DND-41 (cell line): ENCODE data around the gene RAG1.

ENCODE experiments used
- ATAC-seq: fragments of 200-7000 bp; cut with Tn5 transposase; 3 replicates; pipeline ENCODE4 v1.9.1; 2021; ENCODE audit warnings: low read depth; ENCODE audit not compliant: insufficient read depth
- DNase-seq: peaks from one replicate; pipeline ENCODE4 v3.0.0-alpha.2; 2020
- H2AFZ ChIP-seq: 2 replicates; pipeline ENCODE4 v1.6.0; 2012; ENCODE audit warnings: low read depth, low read length
- H3K27ac ChIP-seq: 2 replicates; pipeline ENCODE4 v1.5.1; 2012; ENCODE audit warnings: low read length, inconsistent platforms
- H3K27me3 ChIP-seq: fragments of 200-600 bp; sonication (generic); 2 replicates; pipeline ENCODE4 v1.6.0; 2012; ENCODE audit warnings: low read length, mild to moderate bottlenecking, inconsistent platforms; ENCODE audit not compliant: insufficient read depth, poor library complexity
- H3K36me3 ChIP-seq: 2 replicates; pipeline ENCODE4 v1.5.1; 2012; ENCODE audit warnings: low read length, inconsistent platforms; ENCODE audit not compliant: insufficient read depth
- H3K4me1 ChIP-seq: 2 replicates; pipeline ENCODE4 v1.5.1; 2012; ENCODE audit warnings: mild to moderate bottlenecking, low read length; ENCODE audit not compliant: insufficient read depth
- H3K4me2 ChIP-seq: 2 replicates; pipeline ENCODE4 v1.6.0; 2012; ENCODE audit warnings: mild to moderate bottlenecking, moderate library complexity, low read length, inconsistent platforms; ENCODE audit not compliant: insufficient read depth
- H3K4me3 ChIP-seq, 2 experiments: fragments of 200-600 bp in 1 of 2; shearing (Covaris generic) in 1 of 2; 2 replicates each; pipeline ENCODE4 v1.5.1; 2012 to 2016; ENCODE audit warnings: inconsistent platforms in 2 of 2, low read length in 2 of 2, mild to moderate bottlenecking in 2 of 2, low read depth in 1 of 2, moderate library complexity in 1 of 2
- H3K79me2 ChIP-seq: 2 replicates; pipeline ENCODE4 v1.6.0; 2012; ENCODE audit warnings: low read length, inconsistent platforms; ENCODE audit not compliant: insufficient read depth
- H3K9ac ChIP-seq: 2 replicates; pipeline ENCODE4 v1.6.0; 2012; ENCODE audit warnings: low read depth, mild to moderate bottlenecking, inconsistent platforms, low read length, moderate library complexity
- H3K9me3 ChIP-seq: 2 replicates; pipeline ENCODE4 v1.5.1; 2012; ENCODE audit warnings: low read length, moderate library complexity, mild to moderate bottlenecking, inconsistent platforms; ENCODE audit not compliant: insufficient read depth, severe bottlenecking
- H4K20me1 ChIP-seq: 2 replicates; pipeline ENCODE4 v1.6.0; 2012; ENCODE audit warnings: low read length; ENCODE audit not compliant: insufficient read depth
- CTCF ChIP-seq: IDR thresholded peaks from 2 replicates; pipeline ENCODE4 v1.5.1; 2012; ENCODE audit warnings: borderline replicate concordance, low read length, moderate library complexity, mild to moderate bottlenecking; ENCODE audit not compliant: poor library complexity, severe bottlenecking; ENCODE audit errors: extremely low read depth
- EZH2 ChIP-seq: IDR thresholded peaks from 3 replicates; pipeline ENCODE4 v1.6.1; 2012; ENCODE audit warnings: borderline replicate concordance, low read depth, mild to moderate bottlenecking, moderate library complexity, low read length, inconsistent platforms; ENCODE audit not compliant: severe bottlenecking

Gene RAG1

DNA sequence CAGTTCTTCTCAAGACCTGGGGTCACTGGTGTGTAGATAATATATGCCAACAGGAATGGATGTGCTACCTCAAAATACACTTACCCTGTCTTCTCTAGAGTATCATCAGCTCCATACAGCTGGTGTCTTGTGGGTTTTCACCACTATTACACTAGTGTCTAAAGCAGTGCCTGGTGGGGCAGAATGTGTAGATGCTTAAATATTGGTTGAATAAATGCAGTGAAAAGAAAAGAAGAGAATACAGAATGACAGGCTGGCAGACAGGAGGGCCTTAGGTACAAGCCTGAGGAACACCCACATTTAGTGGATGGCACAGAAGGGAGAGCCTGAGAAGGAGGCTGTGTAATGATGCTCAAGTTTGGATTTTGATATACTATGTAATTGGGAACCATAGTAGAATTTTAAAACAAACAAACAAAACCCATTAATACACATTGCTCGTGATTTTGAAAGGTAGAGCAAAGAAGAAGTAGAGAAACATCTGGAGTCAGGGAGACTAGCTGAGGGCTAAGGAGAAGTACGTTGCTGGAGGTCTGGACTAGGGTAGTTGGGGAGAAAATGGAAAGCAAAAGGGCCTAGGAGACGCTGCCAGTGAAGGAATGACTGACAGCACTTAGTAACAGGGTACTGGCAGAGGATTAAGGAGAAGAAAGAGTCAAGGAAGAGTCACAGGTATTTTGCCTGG, 50.7 kb downstream of the RAG1 start:
- peaks cover 80% of the 10 kb centered on the region for H3K4me1 ChIP-seq
- no peaks in the 10 kb centered on the region for H3K9me3 ChIP-seq
- ATAC-seq: peak; percentile 74
- DNase-seq: peak; percentile 60
- no peaks in the 10 kb centered on the region for H3K27me3 ChIP-seq
- peak overlapping the region; percentile 62 for H3K4me2 ChIP-seq
- H3K36me3 ChIP-seq: no peaks in the 10 kb centered on the region
- H4K20me1 ChIP-seq: no peaks in the 10 kb centered on the region
- no peak overlapping the region; the same call in 1 of the 2 replicates for H2AFZ ChIP-seq
- peaks cover 69% of the 10 kb centered on the region for H3K79me2 ChIP-seq
- peak overlapping the region in 1 of 2 experiments; percentile 43; a peak in 2 of 4 replicates for H3K4me3 ChIP-seq
- TF ChIP-seq EZH2: no peak
- TF ChIP-seq CTCF: no peak
- H3K9ac ChIP-seq: peak overlapping the region; percentile 59
- H3K27ac ChIP-seq: peak overlapping the region; percentile 96

DNA sequence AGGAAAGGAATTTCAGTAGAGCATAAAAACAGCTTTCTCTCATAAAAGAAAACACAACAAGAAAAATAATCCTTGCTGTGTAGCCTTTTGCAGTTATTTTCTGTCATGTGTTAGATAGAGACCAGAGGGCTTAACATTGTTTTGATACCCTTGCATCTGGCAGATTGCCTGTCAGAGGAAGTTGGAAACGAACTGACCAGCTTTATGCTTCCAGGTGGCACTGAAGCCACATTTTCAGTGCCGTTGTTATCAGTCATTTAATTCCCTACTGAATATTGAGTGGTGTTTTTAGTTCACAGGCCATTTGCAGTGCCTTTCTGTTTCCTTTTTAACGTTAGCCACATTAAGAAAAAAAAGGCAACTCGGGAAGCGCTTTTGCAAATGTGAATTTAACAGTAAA, 51.7 kb downstream of the RAG1 start:
- ATAC-seq (peak; percentile 60), DNase-seq (peak; percentile 83)
- Histone ChIP-seq H3K36me3 (no peaks in the 10 kb centered on the region), H3K4me1 (peaks cover 88% of the 10 kb centered on the region), H3K9ac (peak overlapping the region; percentile 59), H3K79me2 (peaks cover 77% of the 10 kb centered on the region), H3K27me3 (no peaks in the 10 kb centered on the region), H3K27ac (peak overlapping the region; percentile 96), H3K9me3 (no peaks in the 10 kb centered on the region), H3K4me3 (peak overlapping the region; percentile 3 to 43; a peak in 3 of 4 replicates), H4K20me1 (no peaks in the 10 kb centered on the region), H3K4me2 (peak overlapping the region; percentile 62), H2AFZ (no peak overlapping the region; the same call in 1 of the 2 replicates)
- TF ChIP-seq EZH2: no peak
- TF ChIP-seq CTCF: no peak

GRCh38 chr11:36620246-36620645, 52.4 kb downstream of the RAG1 start:
- DNase-seq (no peak), ATAC-seq (no peak)
- Histone ChIP-seq H3K9ac (peak overlapping the region; percentile 59), H3K36me3 (no peaks in the 10 kb centered on the region), H2AFZ (no peak overlapping the region), H3K9me3 (no peaks in the 10 kb centered on the region), H3K27ac (peak overlapping the region; percentile 96), H3K4me2 (peak overlapping the region; percentile 62), H3K4me1 (peaks cover 93% of the 10 kb centered on the region), H3K4me3 (peak overlapping the region in 1 of 2 experiments; percentile 43; a peak in 2 of 4 replicates), H3K27me3 (no peaks in the 10 kb centered on the region), H3K79me2 (peaks cover 80% of the 10 kb centered on the region), H4K20me1 (no peaks in the 10 kb centered on the region)
- no peak for TF ChIP-seq CTCF
- no peak for TF ChIP-seq EZH2
